HepG2 (cell line): Measurements from ENCODE around the gene DDX6. TPM values are rescaled to one million over a fixed set of nuclear protein-coding genes. Genes with fewer than 3 reads are reported as not detected.

Source experiments
- ATAC-seq: fragments of 200-7000 bp; cut with Tn5 transposase; 3 replicates; pipeline ENCODE4 v1.9.1; 2020; ENCODE audit warnings: mild to moderate bottlenecking, moderate library complexity
- BruUV-seq: library from RNA; stranded (reverse); fragments of 400-500 nt; replicated peaks from 2 replicates; lab custom pipeline; 2021; lab: Mats Ljungman, UMichigan
- CTCF ChIA-PET: fragments of 300-600 bp; formaldehyde crosslinking; extraction: SDS; loops from one replicate; lab custom pipeline; 2021; ENCODE audit warnings: low total read pairs, inconsistent platforms, low intra/inter-chr PET ratio; lab: Yijun Ruan, JAX
- POLR2A ChIA-PET: fragments of 350-600 bp; sonication (Branson Sonifier 250); formaldehyde crosslinking; loops from one replicate; lab custom pipeline; 2020; ENCODE audit warnings: antibody characterized with exemption, inconsistent platforms; lab: Yijun Ruan, JAX
- DNase-seq: peaks from one replicate; pipeline ENCODE4 v3.0.0-alpha.2; 2015; ENCODE audit warnings: low spot score
- FAIRE-seq: peaks from 3 replicates; lab custom pipeline; 2011; peaks lifted over from hg19 to GRCh38; lab: Jason Lieb, UNC
- H2AFZ ChIP-seq: one replicate; pipeline ENCODE4 v1.6.1; 2011; ENCODE audit warnings: low read length, inconsistent platforms
- H3K27ac ChIP-seq: fragments of 300-600 bp; 3 replicates; pipeline ENCODE4 v1.8.0; 2011; ENCODE audit warnings: mixed run types, mild to moderate bottlenecking, mixed read lengths, low read length, inconsistent platforms; ENCODE audit not compliant: insufficient read depth; ENCODE audit errors: extremely low read length
- H3K27me3 ChIP-seq, 2 experiments: fragments of 200-600 bp in 1 of 2; 2 replicates in 1 of 2; 3 replicates in 1 of 2; pipeline versions ENCODE4 v1.6.0 to v1.8.0; 2011; ENCODE audit warnings: low read length in 2 of 2, mild to moderate bottlenecking in 2 of 2, moderate library complexity in 2 of 2, inconsistent platforms in 1 of 2; ENCODE audit not compliant: insufficient read depth in 2 of 2, control insufficient read depth in 1 of 2
- H3K36me3 ChIP-seq, 2 experiments: fragments of 200-600 bp in 1 of 2; replicated peaks in 1 of 2; 2 replicates in 1 of 2; 3 replicates in 1 of 2; pipeline versions ENCODE4 v1.5.1 to v1.8.0; 2011; ENCODE audit warnings: low read length in 2 of 2, inconsistent platforms in 1 of 2; ENCODE audit not compliant: insufficient read depth in 2 of 2, control insufficient read depth in 1 of 2
- H3K4me1 ChIP-seq: 2 replicates; pipeline ENCODE4 v1.5.1; 2012; ENCODE audit warnings: low read length, inconsistent platforms; ENCODE audit not compliant: insufficient read depth
- H3K4me2 ChIP-seq: 2 replicates; pipeline ENCODE4 v1.6.0; 2011; ENCODE audit warnings: low read depth, low read length, inconsistent platforms
- H3K4me3 ChIP-seq, 3 experiments: fragments of 200-600 bp in 1 of 3; sonication (generic), shearing (Covaris generic) in 1 of 3; replicated peaks in 1 of 3; 2 replicates each; pipeline ENCODE4 v1.5.1; 2011 to 2016; ENCODE audit warnings: low read length in 3 of 3, inconsistent platforms in 2 of 3, low read depth in 2 of 3, mild to moderate bottlenecking in 2 of 3, control low read depth in 1 of 3, mixed read lengths in 1 of 3; ENCODE audit not compliant: insufficient read depth in 1 of 3
- H3K79me2 ChIP-seq: one replicate; pipeline ENCODE4 v1.6.1; 2011; ENCODE audit warnings: low read length, inconsistent platforms; ENCODE audit not compliant: insufficient read depth
- H3K9ac ChIP-seq: 2 replicates; pipeline ENCODE4 v1.6.0; 2011; ENCODE audit warnings: mild to moderate bottlenecking, low read depth, low read length, inconsistent platforms; ENCODE audit not compliant: insufficient read depth
- H3K9me3 ChIP-seq: 2 replicates; pipeline ENCODE4 v1.5.1; 2012; ENCODE audit warnings: mild to moderate bottlenecking, low read length
- H4K20me1 ChIP-seq: 2 replicates; pipeline ENCODE4 v1.6.0; 2011; ENCODE audit warnings: inconsistent platforms, mild to moderate bottlenecking, low read length, moderate library complexity; ENCODE audit not compliant: insufficient read depth
- ARID5B ChIP-seq: IDR thresholded peaks from 2 replicates; pipeline ENCODE4 v1.4.0; 2020; ENCODE audit warnings: mild to moderate bottlenecking, missing genetic modification reagents
- DPF2 ChIP-seq: sonication (generic); formaldehyde crosslinking; IDR thresholded peaks from 2 replicates; pipeline ENCODE4 v1.4.0; 2020; ENCODE audit warnings: mild to moderate bottlenecking, low read depth, missing genetic modification reagents, borderline replicate concordance
- JARID2 ChIP-seq: sonication (generic); formaldehyde crosslinking; IDR thresholded peaks from 2 replicates; pipeline ENCODE4 v1.8.1; 2023; ENCODE audit warnings: missing genetic modification reagents, inconsistent platforms; ENCODE audit not compliant: insufficient replicate concordance
- NR2F6 ChIP-seq, 2 experiments: IDR thresholded peaks; 2 replicates each; pipeline ENCODE4 v1.6.1; 2016; ENCODE audit warnings: antibody characterized with exemption in 1 of 2, mild to moderate bottlenecking in 1 of 2
- RBM22 ChIP-seq: fragments of 200-400 bp; formaldehyde crosslinking; optimal IDR thresholded peaks from 2 replicates; pipeline ENCODE3; 2017; ENCODE audit warnings: mild to moderate bottlenecking, low read length, moderate library complexity
- RORA ChIP-seq: sonication (generic); formaldehyde crosslinking; IDR thresholded peaks from 2 replicates; pipeline ENCODE4 v1.5.0; 2020; ENCODE audit warnings: mild to moderate bottlenecking, missing genetic modification reagents, moderate library complexity
- ZBTB21 ChIP-seq: sonication (generic); formaldehyde crosslinking; IDR thresholded peaks from 2 replicates; pipeline ENCODE4 v1.4.0; 2020; ENCODE audit warnings: missing genetic modification reagents
- ZNF20 ChIP-seq: sonication (generic); formaldehyde crosslinking; IDR thresholded peaks from 2 replicates; pipeline ENCODE4 v1.4.0; 2020; ENCODE audit warnings: mild to moderate bottlenecking, moderate library complexity, missing genetic modification reagents
- ZNF430 ChIP-seq: sonication (generic); formaldehyde crosslinking; IDR thresholded peaks from 2 replicates; pipeline ENCODE4 v1.9.0; 2021; ENCODE audit warnings: mild to moderate bottlenecking, missing genetic modification reagents
- ZNF543 ChIP-seq: sonication (generic); formaldehyde crosslinking; IDR thresholded peaks from 2 replicates; pipeline ENCODE4 v1.4.0; 2020; ENCODE audit warnings: mild to moderate bottlenecking, missing genetic modification reagents
- WGBS: methylation state at CpG from one replicate; pipeline ENCODE4 v1.1.6; 2017; ENCODE audit warnings: low lambda C conversion rate; 5-methylcytosine and 5-hydroxymethylcytosine counted together
- in situ Hi-C: cut with HindIII; loops from 2 replicates; pipeline ENCODE4 v1.10.0; 2017; ENCODE audit warnings: low pct_unique_long_range_greater_than_20kb; ENCODE audit not compliant: extremely low pct_ligation_motif_present
- intact Hi-C: fragments of 100-400 bp; cut with micrococcal nuclease; formaldehyde crosslinking; loops from one replicate; pipeline ENCODE4 v1.10.0; 2022; ENCODE audit not compliant: unreplicated experiment
- polyA plus RNA-seq, 8 experiments: library from polyadenylated mRNA; depleted of rRNA in 3 of 8; stranded (reverse) in 7 of 8; unstranded in 1 of 8; fragments of >200 nt; fragmentation: Illumina TruSeq in 4 of 8; extraction: Trizol in 4 of 8; gene quantifications; 2 replicates each; pipeline versions ENCODE4 v1.2.1 to v1.2.3, GENCODE V29; 2011 to 2016; ENCODE audit warnings: low read depth in 4 of 8, missing spikeins in 1 of 8, mixed read lengths in 1 of 8; ENCODE audit not compliant: insufficient read depth in 1 of 8
- total RNA-seq, 5 experiments: library from RNA; depleted of rRNA; stranded (reverse); fragments of >200 nt; fragmentation: Illumina TruSeq; extraction: Trizol; gene quantifications; 2 replicates each; pipeline ENCODE4 v1.2.3, GENCODE V29; 2016; ENCODE audit warnings: low read depth in 1 of 5
- TF ChIP-seq, protein P1 (sequence below): sonication (generic); formaldehyde crosslinking; conservative IDR thresholded peaks from 2 replicates; pipeline ENCODE4 v1.4.0; 2020; ENCODE audit warnings: mild to moderate bottlenecking, missing genetic modification reagents, moderate library complexity

Gene DDX6
- total and polyA plus RNA-seq, 2 of the 13 experiments (the other 11 are each of a cell fraction or from before 2014, with no cell fraction given) = 20.9 to 59.2 TPM

- Histone ChIP-seq H3K36me3 (peaks cover 8 to 32% of the 10 kb centered on the region in 2 experiments), H2AFZ (no peak overlapping the region), H3K27ac (no peak overlapping the region), H3K27me3 (no peaks in the 10 kb centered on the region), H3K9me3 (no peaks in the 10 kb centered on the region), H3K79me2 (no peaks in the 10 kb centered on the region), H3K4me3 (no peak overlapping the region), H3K4me2 (no peak overlapping the region), H3K4me1 (peaks cover 23% of the 10 kb centered on the region), H3K9ac (no peak overlapping the region), H4K20me1 (no peaks in the 10 kb centered on the region)
- TF ChIP-seq ZNF543 (CRISPR knock-in tag) (no peak), JARID2 (no peak), RORA (CRISPR knock-in tag) (no peak), ZBTB21 (CRISPR knock-in tag) (no peak), RBM22 (peak; percentile 78), ZNF430 (CRISPR knock-in tag) (no peak)
- in situ Hi-C loops = no loop called here
- WGBS = 97% methylated on average over 6 of the region's 6 CpGs
- DNase-seq = no peak
- no peak for ATAC-seq
- ChIA-PET POLR2A (no interaction called here), CTCF (no interaction called here)
- intact Hi-C loops = loop anchor here (10.0 kb wide), 1 partner anchor 55 kb away; no protein-coding TSS in a partner anchor
- no peak for FAIRE-seq
- no TSS peak for BruUV-seq
Measured at GRCh38 chr11:118749429-118749828, 41.5 kb downstream of the DDX6 start.

- ATAC-seq (peak; percentile 49; the same call in 2 of the 3 replicates), FAIRE-seq (peak; percentile 49), DNase-seq (peak; percentile 27)
- Histone ChIP-seq H3K4me3 (no peak overlapping the region), H3K36me3 (peaks cover 6 to 20% of the 10 kb centered on the region in 2 experiments), H3K9ac (no peak overlapping the region), H3K27me3 (no peaks in the 10 kb centered on the region; a peak in 1 of 5 replicates), H2AFZ (no peak overlapping the region), H3K27ac (no peak overlapping the region), H3K4me1 (peaks cover 23% of the 10 kb centered on the region), H3K79me2 (no peaks in the 10 kb centered on the region), H3K9me3 (no peaks in the 10 kb centered on the region), H4K20me1 (no peaks in the 10 kb centered on the region), H3K4me2 (no peak overlapping the region)
- CTCF ChIA-PET = no interaction called here
- POLR2A ChIA-PET = interaction anchor here (1.0 kb wide), 1 partner anchor 38 kb away, joined by 3 read pairs; no protein-coding TSS in a partner anchor
- intact Hi-C loops (loop anchor here (10.0 kb wide), 1 partner anchor 53 kb away; no protein-coding TSS in a partner anchor), in situ Hi-C loops (no loop called here)
- TSS peak; percentile 45 for BruUV-seq
- TF ChIP-seq ARID5B (0 out of 2 replicates have a peak, but pooled peaks have one; percentile 10), NR2F6 (IDR thresholded peaks at IDR 0.05) (peak; percentile 44), NR2F6 (CRISPR knock-in tag; IDR thresholded peaks at IDR 0.05) (peak; percentile 48; the same call in 1 of the 2 replicates), ZNF20 (no peak), DPF2 (CRISPR knock-in tag) (no peak)
- TF ChIP-seq, protein P1, sequence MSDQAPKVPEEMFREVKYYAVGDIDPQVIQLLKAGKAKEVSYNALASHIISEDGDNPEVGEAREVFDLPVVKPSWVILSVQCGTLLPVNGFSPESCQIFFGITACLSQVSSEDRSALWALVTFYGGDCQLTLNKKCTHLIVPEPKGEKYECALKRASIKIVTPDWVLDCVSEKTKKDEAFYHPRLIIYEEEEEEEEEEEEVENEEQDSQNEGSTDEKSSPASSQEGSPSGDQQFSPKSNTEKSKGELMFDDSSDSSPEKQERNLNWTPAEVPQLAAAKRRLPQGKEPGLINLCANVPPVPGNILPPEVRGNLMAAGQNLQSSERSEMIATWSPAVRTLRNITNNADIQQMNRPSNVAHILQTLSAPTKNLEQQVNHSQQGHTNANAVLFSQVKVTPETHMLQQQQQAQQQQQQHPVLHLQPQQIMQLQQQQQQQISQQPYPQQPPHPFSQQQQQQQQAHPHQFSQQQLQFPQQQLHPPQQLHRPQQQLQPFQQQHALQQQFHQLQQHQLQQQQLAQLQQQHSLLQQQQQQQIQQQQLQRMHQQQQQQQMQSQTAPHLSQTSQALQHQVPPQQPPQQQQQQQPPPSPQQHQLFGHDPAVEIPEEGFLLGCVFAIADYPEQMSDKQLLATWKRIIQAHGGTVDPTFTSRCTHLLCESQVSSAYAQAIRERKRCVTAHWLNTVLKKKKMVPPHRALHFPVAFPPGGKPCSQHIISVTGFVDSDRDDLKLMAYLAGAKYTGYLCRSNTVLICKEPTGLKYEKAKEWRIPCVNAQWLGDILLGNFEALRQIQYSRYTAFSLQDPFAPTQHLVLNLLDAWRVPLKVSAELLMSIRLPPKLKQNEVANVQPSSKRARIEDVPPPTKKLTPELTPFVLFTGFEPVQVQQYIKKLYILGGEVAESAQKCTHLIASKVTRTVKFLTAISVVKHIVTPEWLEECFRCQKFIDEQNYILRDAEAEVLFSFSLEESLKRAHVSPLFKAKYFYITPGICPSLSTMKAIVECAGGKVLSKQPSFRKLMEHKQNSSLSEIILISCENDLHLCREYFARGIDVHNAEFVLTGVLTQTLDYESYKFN (CRISPR knock-in tag) = peak; percentile 34; the same call in 1 of the 2 replicates
Measured at GRCh38 chr11:118748056-118748455, 42.9 kb downstream of the DDX6 start.
